Chondrocyte (in vitro differentiated cells): ENCODE results near the gene CSRP2. TPM values are rescaled to one million over a fixed set of nuclear protein-coding genes. Genes with fewer than 3 reads are reported as not detected.

Source experiments
- DNase-seq: peaks from one replicate; pipeline ENCODE4 v3.0.0; 2021; ENCODE audit warnings: mixed read lengths, low spot score
- H3K27ac Mint-ChIP-seq: one replicate; pipeline ENCODE4 v1.8.0; 2021; ENCODE audit warnings: mild to moderate bottlenecking, moderate library complexity, mixed read lengths; ENCODE audit not compliant: unreplicated experiment
- H3K27me3 Mint-ChIP-seq: 2 replicates; pipeline ENCODE4 v1.8.0; 2021; ENCODE audit warnings: low read depth, mixed read lengths
- H3K36me3 Mint-ChIP-seq: 2 replicates; pipeline ENCODE4 v1.8.0; 2021; ENCODE audit warnings: low read depth, mixed read lengths
- H3K4me1 Mint-ChIP-seq: 2 replicates; pipeline ENCODE4 v1.8.0; 2021; ENCODE audit warnings: low read depth, mild to moderate bottlenecking, mixed read lengths
- H3K4me3 Mint-ChIP-seq: one replicate; pipeline ENCODE4 v1.8.0; 2021; ENCODE audit warnings: mild to moderate bottlenecking, moderate library complexity, mixed read lengths; ENCODE audit not compliant: unreplicated experiment
- H3K9me3 Mint-ChIP-seq: 2 replicates; pipeline ENCODE4 v1.8.0; 2021; ENCODE audit warnings: low read depth, mixed read lengths
- CTCF ChIP-seq: fragments of 200-600 bp; sonication (generic); IDR thresholded peaks from 2 replicates; pipeline ENCODE4 v1.5.0; 2021; ENCODE audit warnings: antibody characterized with exemption, mild to moderate bottlenecking, moderate library complexity
- total RNA-seq: library from RNA; stranded (reverse); gene quantifications from 3 replicates; pipeline ENCODE4 v1.2.1, GENCODE V29; 2021

CSRP2 gene
- total RNA-seq, 1 donor from 2014 or later: 215 TPM

- no peaks in the 10 kb centered on the region for H3K9me3 Mint-ChIP-seq
- TF ChIP-seq CTCF: no peak
- H3K27ac Mint-ChIP-seq: no peak overlapping the region
- no peaks in the 10 kb centered on the region for H3K36me3 Mint-ChIP-seq
- H3K4me3 Mint-ChIP-seq: no peak overlapping the region
- H3K27me3 Mint-ChIP-seq: no peaks in the 10 kb centered on the region
- no peak for DNase-seq
- peaks cover 9% of the 10 kb centered on the region for H3K4me1 Mint-ChIP-seq
These were observed 42.3 kb upstream of the CSRP2 start for GRCh38 chr12:76921100-76921471.

- TF ChIP-seq CTCF: no peak
- Mint-ChIP-seq H3K36me3 (no peaks in the 10 kb centered on the region), H3K4me3 (no peak overlapping the region)
These were observed 41.6 kb upstream of the CSRP2 start for GRCh38 chr12:76920172-76921099.

GRCh38 chr12:76919383-76920171, 40.8 kb upstream of the CSRP2 start:
- Mint-ChIP-seq H3K27me3 (no peaks in the 10 kb centered on the region), H3K4me3 (no peak overlapping the region), H3K36me3 (no peaks in the 10 kb centered on the region), H3K9me3 (no peaks in the 10 kb centered on the region), H3K27ac (no peak overlapping the region), H3K4me1 (peaks cover 24% of the 10 kb centered on the region)
- DNase-seq: no peak
- TF ChIP-seq CTCF: no peak

More at GRCh38 chr12:76920172-76921099, 41.6 kb upstream of the CSRP2 start:
- Mint-ChIP-seq H3K27ac (no peak overlapping the region), H3K9me3 (no peaks in the 10 kb centered on the region), H3K27me3 (no peaks in the 10 kb centered on the region), H3K4me1 (peaks cover 15% of the 10 kb centered on the region)
- no peak for DNase-seq

GRCh38 chr12:76916170-76916540, 37.3 kb upstream of the CSRP2 start:
- Mint-ChIP-seq H3K27ac (peak overlapping the region; percentile 69), H3K36me3 (no peaks in the 10 kb centered on the region), H3K4me3 (no peak overlapping the region), H3K9me3 (no peaks in the 10 kb centered on the region), H3K4me1 (peaks cover 52% of the 10 kb centered on the region), H3K27me3 (no peaks in the 10 kb centered on the region)
- DNase-seq: no peak
- TF ChIP-seq CTCF: no peak

- no peaks in the 10 kb centered on the region for H3K9me3 Mint-ChIP-seq
- peaks cover 58% of the 10 kb centered on the region for H3K4me1 Mint-ChIP-seq
- no peak for TF ChIP-seq CTCF
- H3K27me3 Mint-ChIP-seq: no peaks in the 10 kb centered on the region
- no peaks in the 10 kb centered on the region for H3K36me3 Mint-ChIP-seq
- H3K4me3 Mint-ChIP-seq: no peak overlapping the region
- H3K27ac Mint-ChIP-seq: peak overlapping the region; percentile 69
- DNase-seq: no peak
These were observed 36.7 kb upstream of the CSRP2 start for GRCh38 chr12:76915361-76916169.
